ENCODE data around the gene PRR5L.

Gene PRR5L, protein sequence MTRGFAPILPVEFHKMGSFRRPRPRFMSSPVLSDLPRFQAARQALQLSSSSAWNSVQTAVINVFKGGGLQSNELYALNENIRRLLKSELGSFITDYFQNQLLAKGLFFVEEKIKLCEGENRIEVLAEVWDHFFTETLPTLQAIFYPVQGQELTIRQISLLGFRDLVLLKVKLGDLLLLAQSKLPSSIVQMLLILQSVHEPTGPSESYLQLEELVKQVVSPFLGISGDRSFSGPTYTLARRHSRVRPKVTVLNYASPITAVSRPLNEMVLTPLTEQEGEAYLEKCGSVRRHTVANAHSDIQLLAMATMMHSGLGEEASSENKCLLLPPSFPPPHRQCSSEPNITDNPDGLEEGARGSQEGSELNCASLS

DNA sequence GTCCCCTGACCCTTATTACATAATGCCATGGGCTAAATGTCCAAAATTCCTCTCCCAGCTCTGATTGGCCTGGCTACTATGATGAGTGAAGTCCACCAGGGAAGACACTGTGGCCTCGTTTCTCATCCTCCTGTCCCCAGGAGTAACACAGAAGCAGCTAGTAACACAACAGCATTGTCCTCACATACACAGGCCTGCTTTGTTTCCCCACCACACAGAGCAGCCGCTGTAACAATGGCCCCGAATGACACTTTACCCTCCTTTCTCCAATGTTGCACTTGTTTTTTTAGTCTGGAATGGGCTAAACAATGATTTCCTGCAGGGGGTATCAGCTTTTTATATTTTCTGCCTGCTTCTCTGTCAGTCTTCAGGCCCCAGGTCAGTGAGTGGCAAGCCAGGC lies at the start of gene PRR5L:
Gene PRR5L, plus strand, starts transcription at position 363 of the 400 bp plus-strand sequence. CDS start 104,834 bp downstream, outside the sequence.
- DNase-seq: peak in 8 of 10 donors; percentile 34 to 94 (median 60)
- intact Hi-C loops (cut with DNase I): no loop called here

DNA sequence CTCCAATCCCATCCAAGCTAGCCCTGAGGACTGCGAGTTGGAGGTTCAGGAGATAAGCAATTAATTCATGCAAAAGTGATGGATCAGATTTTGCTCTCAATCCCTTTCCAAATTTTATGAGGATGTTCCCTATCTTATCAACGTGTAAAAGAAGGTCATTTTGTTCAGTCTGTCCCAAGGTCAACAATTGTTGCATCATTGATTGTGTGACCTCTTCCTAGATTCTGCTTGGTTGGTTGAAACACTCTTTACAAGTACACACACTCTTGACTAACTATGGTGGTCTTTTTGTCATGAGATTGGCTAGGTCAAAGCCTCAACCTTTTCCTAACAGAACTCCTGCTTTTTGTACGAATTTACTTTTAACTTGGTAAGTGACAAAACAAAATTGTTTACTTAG lies 48.6 kb upstream of the PRR5L start:
- intact Hi-C loops (cut with DNase I): no loop called here
- DNase-seq: no peak

DNA sequence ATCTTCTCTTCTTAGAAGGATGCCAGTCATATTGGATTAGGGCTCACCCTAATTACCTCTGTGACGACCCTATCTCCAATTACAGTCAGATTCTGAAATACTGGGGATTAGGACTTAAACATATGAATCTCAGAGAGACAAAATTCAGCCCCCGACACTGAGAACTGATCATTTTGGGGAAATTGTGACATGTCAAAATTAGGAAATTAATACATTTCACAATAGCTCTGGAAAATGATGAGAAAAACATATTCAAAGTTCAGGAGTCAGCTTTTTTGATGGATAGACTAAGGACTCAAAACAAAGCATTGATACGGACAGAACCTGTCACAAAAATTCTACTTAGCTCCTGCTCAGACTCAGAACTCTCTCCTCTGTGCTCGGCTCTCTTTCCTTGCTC lies 47.7 kb upstream of the PRR5L start:
- intact Hi-C loops (cut with DNase I): no loop called here
- DNase-seq: no peak

DNA sequence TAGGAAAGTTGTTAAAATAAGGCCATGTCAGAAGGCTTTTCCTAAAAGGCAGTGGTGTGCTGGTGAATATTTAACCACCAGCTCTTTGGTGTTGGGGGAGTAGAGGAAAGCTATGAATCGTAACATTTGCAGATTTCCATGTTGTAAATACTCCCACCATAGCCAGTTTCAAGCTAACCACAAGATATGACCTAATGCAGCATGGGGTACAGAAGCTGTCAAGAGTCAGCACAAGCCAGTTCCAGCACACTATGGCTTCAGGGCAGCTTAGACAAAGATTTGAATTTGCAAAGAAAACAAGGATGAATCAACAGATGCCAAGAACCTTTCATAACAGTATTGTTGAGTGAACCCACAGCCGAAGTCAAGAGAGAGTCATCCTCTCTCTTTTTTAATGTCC lies 46.8 kb upstream of the PRR5L start:
- intact Hi-C loops (cut with DNase I): no loop called here
- DNase-seq: no peak

DNA sequence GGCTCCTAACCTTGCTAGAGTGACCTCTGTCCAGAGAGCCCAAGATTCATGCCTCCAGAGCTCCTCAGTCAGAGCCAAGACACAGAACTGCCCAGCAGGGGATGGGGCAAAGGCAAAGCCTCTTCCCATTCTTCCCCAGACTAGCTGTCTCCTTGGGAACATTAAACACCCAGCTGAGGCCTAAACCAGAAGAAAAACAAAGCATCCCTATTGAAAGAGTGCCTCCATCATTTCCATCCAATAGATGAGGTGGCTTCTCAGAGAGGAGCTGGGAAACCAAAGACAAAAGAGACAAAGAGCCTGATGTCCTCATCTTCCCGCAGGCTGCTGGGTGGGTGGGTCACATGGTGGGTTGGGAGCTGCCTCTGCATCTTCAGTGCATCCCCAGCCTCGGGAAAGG lies 44.3 kb upstream of the PRR5L start:
- DNase-seq: no peak
- intact Hi-C loops (cut with DNase I): no loop called here

DNA sequence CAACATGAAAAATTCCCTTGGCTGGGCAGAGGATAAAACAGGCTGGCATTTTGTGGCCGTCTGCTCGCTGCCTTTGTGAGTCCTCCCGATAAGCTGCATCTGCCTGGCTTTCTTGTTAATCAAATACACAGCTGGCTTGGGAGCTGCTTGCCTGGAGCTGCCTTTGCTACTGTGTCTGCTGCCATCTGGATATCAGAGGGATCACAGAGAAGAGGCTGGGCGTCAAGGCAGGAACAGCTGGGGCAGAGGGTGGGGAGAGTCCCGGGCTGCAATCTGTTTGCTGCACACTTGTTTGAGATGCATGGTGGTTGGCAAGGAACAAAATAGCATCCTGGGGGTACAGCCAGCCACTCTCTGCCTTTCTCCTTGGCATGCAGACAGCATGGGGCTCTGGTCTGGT lies 42.9 kb upstream of the PRR5L start:
- intact Hi-C loops (cut with DNase I): no loop called here
- DNase-seq: peak in 9 of 10 donors; percentile 25 to 94 (median 46)

DNA sequence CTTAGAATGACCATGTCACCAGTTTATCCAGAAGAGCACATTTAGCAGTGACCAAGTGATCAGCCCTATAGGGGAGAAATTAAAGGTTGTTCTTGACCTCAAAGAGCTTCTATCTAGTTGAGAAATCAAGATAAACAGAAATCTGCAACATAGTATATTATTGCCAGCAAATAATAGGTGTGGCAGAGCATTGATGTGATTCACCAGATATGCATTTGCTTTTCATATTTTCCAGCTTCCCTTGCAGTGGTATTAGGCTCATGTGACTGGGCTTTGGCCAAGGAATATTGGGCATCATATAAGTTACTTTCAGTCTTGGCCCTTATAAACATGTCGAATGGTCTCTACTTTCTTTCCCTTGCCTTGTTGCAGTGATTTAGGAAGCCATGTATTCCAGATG lies 41.4 kb upstream of the PRR5L start:
- intact Hi-C loops (cut with DNase I): loop anchor here (5.0 kb wide), 1 partner anchor 432 kb away; no protein-coding TSS in a partner anchor
- DNase-seq: no peak

DNA sequence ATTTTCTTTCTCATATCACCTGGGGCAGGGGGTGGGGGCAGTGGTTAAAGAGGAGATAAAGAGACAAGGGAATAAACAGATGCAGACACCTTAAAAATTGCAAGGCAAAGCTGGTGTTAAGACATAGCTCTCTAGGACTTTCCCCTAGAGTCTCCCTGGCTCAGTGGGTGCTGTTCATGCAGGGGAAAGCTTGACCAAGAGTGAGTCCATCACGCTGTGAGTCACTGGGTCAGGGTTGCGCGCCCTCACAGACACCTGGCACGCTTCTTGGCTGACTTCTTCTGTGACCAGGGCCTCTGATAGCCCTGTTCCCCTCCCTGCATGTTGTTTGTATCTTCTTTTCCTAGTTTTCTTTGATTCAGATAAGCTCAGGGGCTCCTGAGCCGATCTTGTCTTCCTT lies 38.7 kb upstream of the PRR5L start:
- intact Hi-C loops (cut with DNase I): loop anchor here (5.0 kb wide), 1 partner anchor 435 kb away; no protein-coding TSS in a partner anchor

DNA sequence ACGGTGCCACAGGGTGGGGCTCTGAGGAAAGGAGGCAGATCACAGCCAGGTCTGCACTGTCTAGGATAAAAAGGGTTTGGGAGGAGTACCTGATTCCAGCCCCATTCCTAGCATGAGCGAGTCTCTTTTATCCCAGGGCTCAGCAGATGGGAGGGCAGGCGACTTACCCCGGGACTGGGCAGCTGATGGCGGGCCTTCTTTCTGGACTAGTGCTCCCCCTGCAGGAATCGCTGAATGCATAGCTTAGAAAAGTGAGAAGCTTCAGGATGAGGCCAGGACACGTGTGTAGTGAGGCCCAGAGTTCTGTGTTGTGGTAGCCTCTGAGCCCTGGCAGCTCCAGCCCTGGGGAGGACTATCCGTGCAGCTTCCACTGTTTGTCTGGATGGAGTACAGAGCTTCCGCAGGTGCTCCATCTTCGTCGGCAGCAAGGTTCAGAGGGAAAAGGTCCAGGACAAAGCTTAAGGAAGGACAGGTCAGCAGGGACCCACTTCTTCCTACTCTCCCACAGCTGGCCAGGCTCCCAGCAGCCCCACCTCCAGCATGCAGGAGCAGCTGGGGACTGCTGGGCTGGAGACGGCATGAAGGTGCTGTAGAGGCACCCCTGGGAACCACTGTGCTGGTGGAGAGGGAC lies 37.2 kb upstream of the PRR5L start:
- intact Hi-C loops (cut with DNase I): loop anchor here (2.0 to 5.0 kb wide), 2 partner anchors 218 to 437 kb away; no protein-coding TSS in a partner anchor
- DNase-seq: peak; percentile 37 to 96 (median 64)

More for the DNA sequence above, 38.7 kb upstream of the PRR5L start:
- no peak for DNase-seq

DNA sequence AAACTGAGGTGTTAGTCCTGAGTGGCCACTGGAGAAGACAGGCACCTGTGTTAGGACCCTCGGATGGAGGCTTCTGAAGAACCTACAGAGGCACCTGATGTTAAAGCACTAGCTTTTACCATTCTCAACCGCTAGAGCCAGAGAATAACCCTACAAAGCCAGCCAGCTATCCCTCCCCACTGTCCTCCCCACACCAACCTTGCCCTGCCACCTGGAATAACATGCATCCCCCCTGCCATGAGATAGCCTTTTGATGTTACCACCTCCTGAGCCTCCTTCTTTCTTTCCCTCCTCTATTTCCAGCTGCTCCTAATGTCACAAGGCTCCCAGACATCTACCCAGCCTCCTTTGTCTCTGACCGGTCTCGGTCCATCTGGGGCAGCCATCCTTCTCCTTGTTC lies 35.0 kb upstream of the PRR5L start:
- intact Hi-C loops (cut with DNase I): loop anchor here (10.0 kb wide), 2 partner anchors 106 to 776 kb away; no protein-coding TSS in a partner anchor
- no peak for DNase-seq

DNA sequence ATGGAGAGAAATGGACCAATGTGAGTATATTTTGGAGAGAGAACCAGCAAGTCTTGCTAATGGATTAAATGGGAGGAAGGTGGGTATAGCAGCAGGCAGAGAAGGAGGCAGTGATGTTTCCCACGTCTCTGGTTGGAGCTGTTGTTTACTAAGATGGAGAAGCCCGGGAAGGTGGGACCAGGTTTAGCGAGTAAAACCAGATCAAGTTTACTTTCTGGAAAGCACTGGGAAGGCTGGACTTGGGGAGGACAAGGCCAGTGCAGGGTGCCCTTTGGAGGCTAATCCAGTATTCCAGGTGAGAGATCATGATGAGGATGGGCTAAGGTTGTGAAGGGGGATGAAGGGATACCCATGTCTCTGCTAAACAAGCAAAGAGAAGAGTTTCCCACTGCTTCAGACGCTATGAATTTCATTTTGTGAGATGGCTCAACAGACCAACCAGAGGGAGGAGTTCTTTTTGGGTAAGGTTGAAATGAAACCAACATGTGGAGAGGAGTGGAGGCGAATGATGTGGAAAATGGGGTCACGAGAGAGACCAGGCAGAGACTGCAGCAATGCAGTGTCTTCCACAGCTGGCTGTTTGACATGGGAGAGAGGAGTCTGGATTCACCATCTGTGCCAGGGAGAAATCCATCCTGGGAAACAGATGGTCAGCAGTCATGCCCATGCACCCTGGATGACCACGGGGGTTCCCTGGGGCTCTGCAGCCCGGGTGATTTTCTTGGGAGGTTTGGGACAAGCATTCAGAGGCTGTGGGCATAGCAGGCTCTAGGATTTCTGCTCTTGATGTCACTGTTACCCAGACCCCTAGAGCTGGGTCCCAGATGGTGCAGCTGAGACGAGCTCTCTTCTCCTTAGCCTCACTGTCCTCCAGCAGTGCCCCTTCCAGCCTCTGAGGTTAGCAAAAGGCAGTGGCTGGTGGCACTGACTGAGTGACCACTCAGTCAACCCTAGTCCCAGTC lies 31.8 kb upstream of the PRR5L start:
- DNase-seq: peak in 1 of 10 donors; percentile 51
- intact Hi-C loops (cut with DNase I): loop anchor here (10.0 kb wide), 2 partner anchors 109 to 779 kb away; no protein-coding TSS in a partner anchor

DNA sequence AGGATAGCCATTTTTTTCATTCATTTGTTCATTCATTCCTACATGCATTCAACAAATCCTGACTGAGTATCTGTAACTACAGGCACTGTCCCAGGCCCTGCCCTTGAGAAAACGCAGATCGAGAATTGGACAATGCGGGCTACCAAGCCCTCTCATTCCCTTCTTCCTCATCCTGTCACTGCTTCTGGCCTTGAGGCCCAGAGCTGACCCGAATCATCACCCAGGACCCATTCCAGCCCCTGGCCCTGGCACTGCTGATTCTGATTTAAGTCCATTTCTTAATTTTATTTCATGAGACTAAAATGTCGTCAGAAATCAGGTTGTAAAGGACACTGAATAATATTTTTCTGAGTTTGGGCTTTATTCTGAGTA lies 31.1 kb upstream of the PRR5L start:
- intact Hi-C loops (cut with DNase I): loop anchor here (10.0 kb wide), 2 partner anchors 110 to 780 kb away; no protein-coding TSS in a partner anchor
- DNase-seq: peak in 1 of 10 donors; percentile 54

DNA sequence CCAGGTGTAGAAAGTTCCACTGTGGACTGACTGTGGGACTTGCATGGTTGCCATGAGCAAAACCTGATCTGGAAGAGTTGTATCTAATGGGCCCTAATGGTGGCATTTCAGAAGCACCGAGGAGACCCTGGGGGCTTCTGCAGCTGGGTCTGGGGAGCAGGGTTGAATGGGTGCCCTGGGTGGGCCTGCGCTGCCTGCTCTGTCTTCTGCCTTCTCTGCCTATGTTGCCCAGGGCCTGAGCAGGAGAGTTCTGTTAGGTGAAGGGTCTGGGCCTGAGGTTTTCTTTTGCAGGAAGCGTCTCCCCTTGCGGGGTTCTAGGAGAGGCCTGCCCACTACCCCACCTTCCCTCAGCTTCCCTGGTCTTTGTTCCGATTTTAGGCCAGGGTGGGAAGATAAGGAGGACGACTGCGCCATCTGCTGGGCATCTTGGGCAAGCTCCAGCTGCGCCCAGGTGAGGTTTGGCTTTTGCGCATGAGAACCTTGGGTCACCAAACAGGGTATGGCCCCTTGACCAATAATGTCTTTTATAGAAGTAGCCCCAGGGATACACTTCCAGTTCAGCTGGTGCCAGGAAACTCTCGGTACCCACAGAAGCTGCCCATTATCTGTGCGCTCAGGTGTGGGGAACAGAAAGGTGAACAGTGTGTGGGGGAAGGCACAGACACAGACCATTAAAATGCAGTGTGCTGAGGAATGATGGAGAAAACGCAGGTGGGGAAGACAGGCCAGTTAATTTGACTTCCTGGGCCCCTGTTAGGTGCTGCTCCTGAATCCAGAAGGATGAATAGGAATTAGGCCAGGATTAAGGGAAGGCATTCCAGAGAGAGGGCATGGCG lies 30.1 kb upstream of the PRR5L start:
- intact Hi-C loops (cut with DNase I): loop anchor here (1.0 to 10.0 kb wide), 3 partner anchors 111 to 781 kb away; no protein-coding TSS in a partner anchor
- DNase-seq: peak in 6 of 10 donors; percentile 46 to 91 (median 55)

DNA sequence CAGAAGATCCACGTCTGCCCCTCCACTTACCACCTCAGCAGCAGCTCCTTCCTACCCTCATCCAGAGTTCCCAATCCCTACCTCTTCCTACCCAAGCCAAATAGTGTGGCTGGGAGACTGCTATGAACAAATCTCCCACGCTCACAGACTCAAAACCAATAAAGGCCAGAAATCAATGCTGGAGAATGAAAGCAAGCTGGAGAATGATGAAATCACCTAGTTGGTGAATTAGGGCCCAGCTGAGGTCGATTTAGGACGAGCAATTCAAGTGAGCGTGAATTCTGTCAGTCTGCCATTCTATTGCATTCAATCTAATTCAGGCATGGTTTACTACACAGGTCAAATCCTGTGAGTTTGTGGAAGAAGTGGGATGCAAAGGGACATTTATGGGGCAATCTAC lies 29.3 kb upstream of the PRR5L start:
- intact Hi-C loops (cut with DNase I): loop anchor here (1.0 to 10.0 kb wide), 3 partner anchors 112 to 782 kb away; no protein-coding TSS in a partner anchor
- no peak for DNase-seq

DNA sequence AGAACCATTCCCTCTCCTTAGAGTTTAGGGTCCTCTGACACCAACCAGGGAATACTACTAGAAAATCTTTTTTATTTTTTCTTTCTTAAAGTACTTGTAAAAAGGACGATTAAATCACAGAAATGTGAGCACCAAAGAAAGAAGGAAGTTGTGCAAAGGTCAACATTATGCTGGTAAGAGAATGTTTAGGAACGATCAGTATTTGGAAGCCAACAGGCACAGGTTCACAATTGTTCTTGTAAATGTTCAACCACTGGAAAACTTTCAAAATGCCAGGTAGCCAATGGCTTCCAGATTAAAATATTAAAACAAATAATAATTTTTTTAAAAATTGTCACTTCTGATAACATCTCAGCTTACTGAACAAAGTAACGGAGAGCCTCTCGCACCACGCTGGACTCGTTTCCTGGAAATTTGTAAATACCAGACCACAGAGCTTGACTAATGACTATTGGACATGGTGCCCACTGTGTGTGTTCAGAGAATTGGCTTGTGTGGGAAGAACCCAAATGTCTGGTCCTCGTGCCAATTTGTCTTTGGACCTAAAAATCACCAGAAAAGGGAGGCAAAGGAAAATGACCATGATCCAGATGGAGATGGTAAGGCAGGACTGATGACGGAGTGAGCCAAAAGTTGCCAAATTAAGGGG lies 27.6 kb upstream of the PRR5L start:
- intact Hi-C loops (cut with DNase I): loop anchor here (10.0 kb wide), 2 partner anchors 114 to 784 kb away; no protein-coding TSS in a partner anchor
- no peak for DNase-seq

DNA sequence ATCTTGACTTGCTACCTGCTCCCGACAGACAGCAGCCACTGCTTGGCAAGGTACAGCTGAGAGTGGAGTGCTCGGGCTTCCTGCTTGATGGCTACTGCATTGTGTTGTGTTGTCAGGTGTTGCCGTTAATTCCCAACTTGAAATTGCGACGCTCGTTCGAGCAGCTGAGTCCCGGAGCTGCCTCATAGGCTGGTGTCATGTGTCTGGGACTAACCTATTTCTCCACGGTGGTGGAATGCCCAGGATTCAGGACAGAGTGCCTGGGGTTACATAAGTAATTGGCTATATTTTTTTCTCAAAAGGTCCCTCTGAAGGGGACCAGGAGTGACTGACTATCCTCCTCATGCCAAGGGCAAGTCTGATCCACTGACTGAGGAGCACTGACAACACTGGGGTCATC lies 25.4 kb upstream of the PRR5L start:
- intact Hi-C loops (cut with DNase I): no loop called here
- no peak for DNase-seq

DNA sequence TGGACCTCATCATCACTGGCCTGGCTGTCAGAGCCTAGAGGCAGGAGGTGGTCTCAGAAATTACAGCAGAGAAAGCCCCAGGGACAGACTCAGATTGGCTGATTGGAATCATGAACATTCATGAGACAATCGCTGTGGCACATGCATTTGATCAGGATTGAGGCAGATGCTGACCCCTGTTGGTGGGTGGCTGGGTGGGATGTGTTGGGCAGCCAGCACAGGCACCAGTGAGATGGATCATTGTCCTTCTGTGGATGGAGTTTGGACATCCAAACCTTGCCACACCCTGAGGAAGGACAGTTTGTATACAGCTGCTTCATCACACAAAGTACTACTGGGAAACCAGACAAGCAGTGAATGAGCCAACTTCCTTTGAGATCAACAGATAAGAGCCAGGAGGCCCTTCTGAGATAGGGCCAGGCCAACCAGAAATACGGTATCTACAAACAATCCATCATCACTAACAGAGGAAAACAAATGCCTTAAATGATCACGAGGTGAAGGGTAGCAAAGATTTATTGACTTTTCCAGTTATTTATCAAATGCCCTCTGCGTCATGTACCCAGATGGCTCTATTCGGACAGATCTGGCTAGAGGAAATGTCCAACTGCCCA lies 24.2 kb upstream of the PRR5L start:
- intact Hi-C loops (cut with DNase I): no loop called here
- no peak for DNase-seq

DNA sequence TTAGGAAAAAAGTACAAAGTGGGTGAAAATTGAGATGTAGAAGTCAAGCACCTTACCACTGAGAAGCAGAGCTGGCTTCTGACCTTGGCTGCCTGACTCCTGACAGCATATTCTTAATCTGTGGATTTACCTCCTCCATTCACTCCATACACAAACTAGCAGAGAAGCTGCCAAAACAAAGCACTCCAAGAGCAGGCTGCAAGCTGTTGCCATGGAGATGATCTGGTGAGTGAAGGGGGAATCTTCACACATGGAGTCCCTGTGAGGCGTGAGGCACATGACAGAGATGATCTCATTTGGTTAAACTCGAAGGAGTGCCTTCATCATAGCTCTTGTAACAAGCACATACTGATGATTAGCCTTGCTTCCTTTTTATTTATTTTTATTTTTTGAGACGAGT lies 23.0 kb upstream of the PRR5L start:
- peak in 1 of 10 donors; percentile 24 for DNase-seq
- intact Hi-C loops (cut with DNase I): no loop called here

Data from posterior cingulate gyrus (tissue), 11 donors.